HepG2 (cell line): ENCODE data around the gene CPT1A. TPM values are rescaled to one million over a fixed set of nuclear protein-coding genes. Genes with fewer than 3 reads are reported as not detected.

ENCODE experiments used
- ATAC-seq: fragments of 200-7000 bp; cut with Tn5 transposase; 3 replicates; pipeline ENCODE4 v1.9.1; 2020; ENCODE audit warnings: mild to moderate bottlenecking, moderate library complexity
- BruUV-seq: library from RNA; stranded (reverse); fragments of 400-500 nt; replicated peaks from 2 replicates; lab custom pipeline; 2021; lab: Mats Ljungman, UMichigan
- CTCF ChIA-PET: fragments of 300-600 bp; formaldehyde crosslinking; extraction: SDS; loops from one replicate; lab custom pipeline; 2021; ENCODE audit warnings: low total read pairs, inconsistent platforms, low intra/inter-chr PET ratio; lab: Yijun Ruan, JAX
- POLR2A ChIA-PET: fragments of 350-600 bp; sonication (Branson Sonifier 250); formaldehyde crosslinking; loops from one replicate; lab custom pipeline; 2020; ENCODE audit warnings: antibody characterized with exemption, inconsistent platforms; lab: Yijun Ruan, JAX
- DNase-seq: peaks from one replicate; pipeline ENCODE4 v3.0.0-alpha.2; 2015; ENCODE audit warnings: low spot score
- FAIRE-seq: peaks from 3 replicates; lab custom pipeline; 2011; peaks lifted over from hg19 to GRCh38; lab: Jason Lieb, UNC
- H2AFZ ChIP-seq: one replicate; pipeline ENCODE4 v1.6.1; 2011; ENCODE audit warnings: low read length, inconsistent platforms
- H3K27ac ChIP-seq: fragments of 300-600 bp; 3 replicates; pipeline ENCODE4 v1.8.0; 2011; ENCODE audit warnings: mixed run types, mild to moderate bottlenecking, mixed read lengths, low read length, inconsistent platforms; ENCODE audit not compliant: insufficient read depth; ENCODE audit errors: extremely low read length
- H3K27me3 ChIP-seq, 2 experiments: fragments of 200-600 bp in 1 of 2; 2 replicates in 1 of 2; 3 replicates in 1 of 2; pipeline versions ENCODE4 v1.6.0 to v1.8.0; 2011; ENCODE audit warnings: low read length in 2 of 2, mild to moderate bottlenecking in 2 of 2, moderate library complexity in 2 of 2, inconsistent platforms in 1 of 2; ENCODE audit not compliant: insufficient read depth in 2 of 2, control insufficient read depth in 1 of 2
- H3K36me3 ChIP-seq, 2 experiments: fragments of 200-600 bp in 1 of 2; replicated peaks in 1 of 2; 2 replicates in 1 of 2; 3 replicates in 1 of 2; pipeline versions ENCODE4 v1.5.1 to v1.8.0; 2011; ENCODE audit warnings: low read length in 2 of 2, inconsistent platforms in 1 of 2; ENCODE audit not compliant: insufficient read depth in 2 of 2, control insufficient read depth in 1 of 2
- H3K4me1 ChIP-seq: 2 replicates; pipeline ENCODE4 v1.5.1; 2012; ENCODE audit warnings: low read length, inconsistent platforms; ENCODE audit not compliant: insufficient read depth
- H3K4me2 ChIP-seq: 2 replicates; pipeline ENCODE4 v1.6.0; 2011; ENCODE audit warnings: low read depth, low read length, inconsistent platforms
- H3K4me3 ChIP-seq, 3 experiments: fragments of 200-600 bp in 1 of 3; sonication (generic), shearing (Covaris generic) in 1 of 3; replicated peaks in 1 of 3; 2 replicates each; pipeline ENCODE4 v1.5.1; 2011 to 2016; ENCODE audit warnings: low read length in 3 of 3, inconsistent platforms in 2 of 3, low read depth in 2 of 3, mild to moderate bottlenecking in 2 of 3, control low read depth in 1 of 3, mixed read lengths in 1 of 3; ENCODE audit not compliant: insufficient read depth in 1 of 3
- H3K79me2 ChIP-seq: one replicate; pipeline ENCODE4 v1.6.1; 2011; ENCODE audit warnings: low read length, inconsistent platforms; ENCODE audit not compliant: insufficient read depth
- H3K9ac ChIP-seq: 2 replicates; pipeline ENCODE4 v1.6.0; 2011; ENCODE audit warnings: mild to moderate bottlenecking, low read depth, low read length, inconsistent platforms; ENCODE audit not compliant: insufficient read depth
- H3K9me3 ChIP-seq: 2 replicates; pipeline ENCODE4 v1.5.1; 2012; ENCODE audit warnings: mild to moderate bottlenecking, low read length
- H4K20me1 ChIP-seq: 2 replicates; pipeline ENCODE4 v1.6.0; 2011; ENCODE audit warnings: inconsistent platforms, mild to moderate bottlenecking, low read length, moderate library complexity; ENCODE audit not compliant: insufficient read depth
- BRCA1 ChIP-seq: sonication (generic); formaldehyde crosslinking; IDR thresholded peaks from 2 replicates; pipeline ENCODE4 v1.4.0; 2020; ENCODE audit warnings: missing genetic modification reagents
- GPBP1L1 ChIP-seq: sonication (generic); formaldehyde crosslinking; IDR thresholded peaks from 2 replicates; pipeline ENCODE4 v1.5.0; 2020; ENCODE audit warnings: mild to moderate bottlenecking, missing genetic modification reagents
- GTF2F1 ChIP-seq: fragments of 150-350 bp; IDR thresholded peaks from 2 replicates; pipeline ENCODE4 v1.6.1; 2014; ENCODE audit warnings: low read length
- JARID2 ChIP-seq: sonication (generic); formaldehyde crosslinking; IDR thresholded peaks from 2 replicates; pipeline ENCODE4 v1.8.1; 2023; ENCODE audit warnings: missing genetic modification reagents, inconsistent platforms; ENCODE audit not compliant: insufficient replicate concordance
- MXI1 ChIP-seq: IDR thresholded peaks from 3 replicates; pipeline ENCODE4 v1.6.1; 2012; ENCODE audit warnings: low read depth, low read length, inconsistent platforms, borderline replicate concordance
- ONECUT2 ChIP-seq: sonication (generic); formaldehyde crosslinking; IDR thresholded peaks from 2 replicates; pipeline ENCODE4 v1.4.0; 2020; ENCODE audit warnings: missing genetic modification reagents
- RAD51 ChIP-seq: fragments of 450-650 bp; IDR thresholded peaks from 2 replicates; pipeline ENCODE4 v1.6.1; 2016; ENCODE audit warnings: borderline replicate concordance
- XRCC5 ChIP-seq: fragments of 200-400 bp; formaldehyde crosslinking; optimal IDR thresholded peaks from 2 replicates; pipeline ENCODE3; 2017; ENCODE audit warnings: mild to moderate bottlenecking, low read length
- ZBTB40 ChIP-seq, 2 experiments: fragments of 450-650 bp in 1 of 2; sonication (generic) in 1 of 2; formaldehyde crosslinking in 1 of 2; IDR thresholded peaks; 2 replicates each; pipeline versions ENCODE4 v1.6.1 to v1.8.0; 2016 to 2022; ENCODE audit warnings: antibody characterized with exemption in 1 of 2, mild to moderate bottlenecking in 1 of 2, missing genetic modification reagents in 1 of 2
- ZNF549 ChIP-seq: sonication (generic); formaldehyde crosslinking; IDR thresholded peaks from 2 replicates; pipeline ENCODE4 v1.5.0; 2020; ENCODE audit warnings: missing genetic modification reagents
- ZXDC ChIP-seq: sonication (generic); formaldehyde crosslinking; IDR thresholded peaks from 2 replicates; pipeline ENCODE4 v1.5.0; 2020; ENCODE audit warnings: mild to moderate bottlenecking, missing genetic modification reagents
- WGBS: methylation state at CpG from one replicate; pipeline ENCODE4 v1.1.6; 2017; ENCODE audit warnings: low lambda C conversion rate; 5-methylcytosine and 5-hydroxymethylcytosine counted together
- in situ Hi-C: cut with HindIII; loops from 2 replicates; pipeline ENCODE4 v1.10.0; 2017; ENCODE audit warnings: low pct_unique_long_range_greater_than_20kb; ENCODE audit not compliant: extremely low pct_ligation_motif_present
- intact Hi-C: fragments of 100-400 bp; cut with micrococcal nuclease; formaldehyde crosslinking; loops from one replicate; pipeline ENCODE4 v1.10.0; 2022; ENCODE audit not compliant: unreplicated experiment
- polyA plus RNA-seq, 8 experiments: library from polyadenylated mRNA; depleted of rRNA in 3 of 8; stranded (reverse) in 7 of 8; unstranded in 1 of 8; fragments of >200 nt; fragmentation: Illumina TruSeq in 4 of 8; extraction: Trizol in 4 of 8; gene quantifications; 2 replicates each; pipeline versions ENCODE4 v1.2.1 to v1.2.3, GENCODE V29; 2011 to 2016; ENCODE audit warnings: low read depth in 4 of 8, missing spikeins in 1 of 8, mixed read lengths in 1 of 8; ENCODE audit not compliant: insufficient read depth in 1 of 8
- total RNA-seq, 5 experiments: library from RNA; depleted of rRNA; stranded (reverse); fragments of >200 nt; fragmentation: Illumina TruSeq; extraction: Trizol; gene quantifications; 2 replicates each; pipeline ENCODE4 v1.2.3, GENCODE V29; 2016; ENCODE audit warnings: low read depth in 1 of 5

The CPT1A gene
- total and polyA plus RNA-seq, 2 of the 13 experiments (the other 11 are each of a cell fraction or from before 2014, with no cell fraction given), result 7.0 to 7.1 TPM

GRCh38 chr11:68810164-68810563 lies 31.6 kb downstream of the CPT1A start (continued):
- TF ChIP-seq ZBTB40 (IDR thresholded peaks at IDR 0.05) (no peak), ZBTB40 (CRISPR knock-in tag; IDR thresholded peaks at IDR 0.05) (no peak), ZNF549 (CRISPR knock-in tag) (no peak)

GRCh38 chr11:68809506-68809905 lies 32.2 kb downstream of the CPT1A start:
- Histone ChIP-seq H3K36me3 (peaks cover 0 to 3% of the 10 kb centered on the region in 2 experiments; a peak in 3 of 5 replicates), H3K4me2 (no peak overlapping the region), H3K9ac (no peak overlapping the region), H3K79me2 (no peaks in the 10 kb centered on the region), H3K4me1 (no peaks in the 10 kb centered on the region), H2AFZ (no peak overlapping the region), H4K20me1 (no peaks in the 10 kb centered on the region), H3K27me3 (no peaks in the 10 kb centered on the region), H3K4me3 (no peak overlapping the region), H3K27ac (no peak overlapping the region), H3K9me3 (no peaks in the 10 kb centered on the region)
- DNase-seq (no peak), ATAC-seq (no peak), FAIRE-seq (no peak)
- POLR2A ChIA-PET, result no interaction called here
- WGBS, result 97% methylated on average over 5 of the region's 5 CpGs
- no TSS peak for BruUV-seq
- intact Hi-C loops, result loop anchor here (10.0 kb wide), 1 partner anchor 155 kb away; no protein-coding TSS in a partner anchor
- in situ Hi-C loops, result no loop called here
- CTCF ChIA-PET, result no interaction called here
- TF ChIP-seq MXI1, result no peak
- TF ChIP-seq ONECUT2 (CRISPR knock-in tag), result no peak
- TF ChIP-seq GPBP1L1 (CRISPR knock-in tag), result no peak
- no peak for TF ChIP-seq BRCA1 (CRISPR knock-in tag)
- TF ChIP-seq XRCC5, result no peak
- TF ChIP-seq GTF2F1, result no peak
- no peak for TF ChIP-seq JARID2 (CRISPR knock-in tag)
- TF ChIP-seq RAD51, result no peak
- no peak for TF ChIP-seq ZXDC (CRISPR knock-in tag)
